Activated T-cell treated with anti-CD3 and anti-CD28 coated beads, Interleukin-2, amount 50 U/mL, for 24 hours (primary cell): Measurements from ENCODE around the gene FGL2.
A peak's percentile ranks its signal among the peaks of the same experiment; 100 is the strongest.
"Not testable (repeated sequence)": the region's sequence is repeated elsewhere in the genome, so short reads cannot be mapped to it uniquely, and the experiment has no call there.

Source experiments
- DNase-seq: peaks from one replicate; pipeline ENCODE4 v3.0.0-alpha.2; 2020
- H3K27ac Mint-ChIP-seq: 2 replicates; pipeline ENCODE4 v1.8.0; 2020; ENCODE audit warnings: mild to moderate bottlenecking, mixed read lengths
- H3K27me3 Mint-ChIP-seq: 2 replicates; pipeline ENCODE4 v1.8.0; 2020; ENCODE audit warnings: mixed read lengths
- H3K36me3 Mint-ChIP-seq: 2 replicates; pipeline ENCODE4 v1.8.0; 2020; ENCODE audit warnings: low read depth, mixed read lengths
- H3K4me1 Mint-ChIP-seq: 2 replicates; pipeline ENCODE4 v1.8.0; 2020; ENCODE audit warnings: low read depth, mixed read lengths
- H3K4me3 Mint-ChIP-seq: 2 replicates; pipeline ENCODE4 v1.8.0; 2020; ENCODE audit warnings: mild to moderate bottlenecking, moderate library complexity, mixed read lengths
- H3K9me3 Mint-ChIP-seq: 2 replicates; pipeline ENCODE4 v1.8.0; 2020; ENCODE audit warnings: mixed read lengths

The FGL2 gene, protein sequence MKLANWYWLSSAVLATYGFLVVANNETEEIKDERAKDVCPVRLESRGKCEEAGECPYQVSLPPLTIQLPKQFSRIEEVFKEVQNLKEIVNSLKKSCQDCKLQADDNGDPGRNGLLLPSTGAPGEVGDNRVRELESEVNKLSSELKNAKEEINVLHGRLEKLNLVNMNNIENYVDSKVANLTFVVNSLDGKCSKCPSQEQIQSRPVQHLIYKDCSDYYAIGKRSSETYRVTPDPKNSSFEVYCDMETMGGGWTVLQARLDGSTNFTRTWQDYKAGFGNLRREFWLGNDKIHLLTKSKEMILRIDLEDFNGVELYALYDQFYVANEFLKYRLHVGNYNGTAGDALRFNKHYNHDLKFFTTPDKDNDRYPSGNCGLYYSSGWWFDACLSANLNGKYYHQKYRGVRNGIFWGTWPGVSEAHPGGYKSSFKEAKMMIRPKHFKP

DNA sequence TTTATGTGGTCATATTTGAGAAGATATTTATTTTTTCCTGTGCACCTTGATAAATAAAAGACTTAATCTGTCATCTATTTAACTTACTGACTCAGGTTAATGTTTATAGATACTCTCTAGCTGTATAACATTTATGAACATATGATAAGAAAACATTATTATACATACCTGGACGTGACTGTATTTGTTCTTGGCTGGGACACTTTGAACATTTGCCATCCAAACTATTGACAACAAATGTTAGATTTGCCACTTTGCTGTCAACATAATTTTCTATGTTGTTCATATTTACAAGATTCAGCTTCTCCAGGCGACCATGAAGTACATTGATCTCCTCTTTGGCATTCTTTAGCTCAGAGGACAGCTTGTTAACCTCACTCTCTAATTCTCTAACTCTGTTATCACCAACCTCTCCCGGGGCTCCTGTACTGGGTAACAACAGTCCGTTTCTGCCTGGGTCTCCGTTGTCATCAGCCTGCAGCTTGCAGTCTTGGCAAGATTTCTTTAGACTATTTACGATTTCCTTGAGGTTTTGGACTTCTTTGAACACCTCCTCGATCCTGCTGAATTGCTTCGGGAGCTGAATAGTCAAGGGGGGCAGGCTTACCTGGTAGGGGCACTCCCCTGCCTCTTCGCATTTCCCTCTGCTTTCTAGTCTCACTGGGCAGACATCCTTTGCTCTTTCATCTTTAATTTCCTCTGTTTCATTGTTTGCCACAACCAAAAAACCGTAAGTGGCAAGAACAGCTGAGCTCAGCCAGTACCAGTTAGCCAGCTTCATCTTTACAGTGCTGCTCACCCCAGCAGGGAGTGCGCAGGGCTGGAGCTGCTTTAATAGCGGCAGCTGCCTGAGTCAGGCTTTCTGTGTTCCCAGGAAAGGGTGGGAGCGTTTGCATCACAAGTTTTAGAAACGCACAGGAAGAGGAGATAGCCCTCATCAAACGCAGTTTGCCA is at the start of gene FGL2:
FGL2 (minus strand) TSS at position 807 of the 954 bp plus-strand sequence; CDS start at position 781, 26 bp downstream.
- Mint-ChIP-seq H3K4me3 (peak within 1 kb of the TSS; percentile 74), H3K27ac (peak within 1 kb of the TSS; percentile 35), H3K36me3 (no peaks in the 10 kb centered on the region), H3K9me3 (no peaks in the 10 kb centered on the region), H3K27me3 (no peaks in the 10 kb centered on the region), H3K4me1 (peaks cover 47% of the 10 kb centered on the region)
- peak; percentile 46 for DNase-seq

DNA sequence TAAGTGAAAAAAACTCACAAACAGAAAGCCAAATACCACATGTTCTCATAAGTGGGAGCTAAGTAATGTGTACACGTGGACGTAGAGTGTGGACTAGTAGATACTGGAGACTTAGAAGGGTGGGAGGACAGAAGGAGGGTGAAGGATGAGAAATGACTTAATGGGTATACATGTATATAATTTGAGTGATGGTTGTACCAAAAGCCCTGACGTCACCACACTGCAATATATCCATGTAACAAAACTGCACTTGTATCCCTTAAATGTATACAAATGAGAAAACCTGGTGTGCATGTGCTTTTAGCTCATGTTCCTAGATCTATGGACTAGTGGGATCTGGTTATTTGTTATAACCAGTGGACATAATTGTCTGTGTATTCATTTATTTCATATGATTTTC is 48.5 kb upstream of the FGL2 start:
- DNase-seq: no peak
- Mint-ChIP-seq H3K4me3 (no peak overlapping the region), H3K36me3 (no peaks in the 10 kb centered on the region), H3K4me1 (peaks cover 5% of the 10 kb centered on the region), H3K9me3 (no peaks in the 10 kb centered on the region), H3K27me3 (no peaks in the 10 kb centered on the region), H3K27ac (no peak overlapping the region)

DNA sequence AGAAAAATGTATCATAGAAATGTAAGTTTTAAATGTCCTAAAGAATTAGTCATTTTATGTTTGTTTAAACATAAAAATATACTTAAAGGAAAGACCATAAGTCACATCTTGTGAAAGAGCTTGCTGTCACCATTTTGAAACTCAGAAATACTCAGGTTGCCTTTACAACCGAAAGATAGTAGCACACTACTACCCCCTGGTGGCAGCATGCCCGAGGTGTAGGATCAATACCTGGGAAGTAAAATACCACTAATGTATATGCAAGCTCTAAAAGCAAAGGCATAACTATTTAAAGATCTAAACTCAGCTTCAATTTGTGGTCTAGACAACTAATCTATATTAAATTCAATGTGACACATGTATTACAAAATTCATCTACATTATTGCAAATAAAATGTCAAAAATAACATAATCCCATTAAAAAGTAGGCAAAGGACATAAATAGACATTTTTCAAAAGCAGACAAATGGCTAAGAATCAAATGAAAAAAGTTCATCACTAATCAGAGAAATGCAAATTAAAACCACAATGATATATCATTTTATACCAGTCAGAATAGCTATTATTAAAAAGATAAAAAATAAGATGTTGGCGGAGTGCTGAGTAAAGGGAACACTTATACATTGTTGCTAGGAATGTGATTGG is 47.7 kb upstream of the FGL2 start:
- Mint-ChIP-seq H3K4me3 (no peak overlapping the region), H3K36me3 (no peaks in the 10 kb centered on the region), H3K27ac (no peak overlapping the region), H3K9me3 (no peaks in the 10 kb centered on the region), H3K4me1 (peaks cover 5% of the 10 kb centered on the region), H3K27me3 (no peaks in the 10 kb centered on the region)
- peak; percentile 89 for DNase-seq

DNA sequence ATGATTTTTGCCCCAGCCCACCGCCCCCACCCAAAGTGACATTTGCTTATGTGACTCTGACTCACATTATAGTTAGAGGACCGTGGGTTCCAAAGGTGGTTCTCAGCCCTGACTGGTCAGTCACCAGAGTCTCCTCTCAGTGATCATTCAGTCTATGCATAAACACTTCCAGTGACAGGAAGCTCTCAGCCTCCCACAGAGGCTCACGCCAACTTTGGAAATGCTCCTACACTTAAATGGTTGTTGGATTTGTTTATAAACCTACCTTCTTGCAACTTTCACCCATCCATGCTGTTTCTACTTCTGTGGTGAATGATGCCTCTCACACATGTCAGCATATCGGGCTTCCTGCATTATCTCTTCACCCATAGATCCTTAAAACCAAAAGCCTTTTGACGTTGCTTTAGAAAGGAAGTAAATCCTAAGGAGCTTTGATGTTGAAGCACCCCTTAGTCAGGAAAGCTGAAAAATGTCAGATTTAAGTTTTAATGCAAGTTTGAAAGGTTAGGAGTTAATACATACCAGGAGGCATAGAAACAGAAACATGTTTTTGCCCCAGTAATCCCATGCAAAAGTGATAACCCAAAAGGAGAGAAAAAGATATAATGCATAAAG is 46.5 kb upstream of the FGL2 start:
- DNase-seq: no peak
- Mint-ChIP-seq H3K27ac (no peak overlapping the region), H3K27me3 (no peaks in the 10 kb centered on the region), H3K4me1 (peaks cover 5% of the 10 kb centered on the region), H3K4me3 (no peak overlapping the region), H3K9me3 (no peaks in the 10 kb centered on the region), H3K36me3 (peaks cover 3% of the 10 kb centered on the region)

DNA sequence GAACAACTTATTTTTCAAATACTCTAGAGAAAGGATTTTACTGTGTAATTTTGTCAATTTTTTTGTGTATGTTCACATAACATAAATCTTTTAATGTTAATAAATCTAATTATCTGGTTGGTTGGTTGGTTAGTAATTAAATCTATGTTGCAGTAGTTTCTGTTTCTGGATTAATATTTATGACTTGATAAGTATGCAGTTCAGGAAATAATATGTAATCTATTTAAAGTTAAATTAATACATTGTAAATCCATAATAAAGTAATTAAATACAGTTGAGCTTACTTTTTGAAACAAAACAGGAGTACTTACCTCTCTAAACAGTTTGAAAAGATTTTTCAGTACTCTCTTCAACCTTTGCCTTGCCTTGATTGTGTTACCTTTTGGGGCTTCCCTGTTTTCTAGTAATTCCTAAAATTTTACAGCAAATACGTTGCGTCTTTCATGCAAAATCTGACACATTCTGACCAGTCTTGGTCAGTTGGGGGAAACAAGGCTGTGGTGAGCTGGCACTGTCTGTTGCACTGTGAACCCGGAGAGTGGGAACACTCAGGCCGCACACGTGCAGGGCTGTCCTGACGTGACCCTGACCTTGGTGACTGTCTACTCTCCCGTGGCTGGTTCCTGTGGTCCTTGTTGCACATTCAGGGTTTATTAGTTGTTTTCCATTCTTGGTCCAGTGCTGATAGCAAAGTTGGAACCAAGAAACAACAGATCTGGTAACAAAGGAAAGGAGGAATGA is 45.6 kb upstream of the FGL2 start:
- Mint-ChIP-seq H3K9me3 (no peaks in the 10 kb centered on the region), H3K36me3 (peaks cover 3% of the 10 kb centered on the region), H3K4me1 (peaks cover 5% of the 10 kb centered on the region), H3K27me3 (no peaks in the 10 kb centered on the region), H3K27ac (no peak overlapping the region), H3K4me3 (no peak overlapping the region)
- no peak for DNase-seq

DNA sequence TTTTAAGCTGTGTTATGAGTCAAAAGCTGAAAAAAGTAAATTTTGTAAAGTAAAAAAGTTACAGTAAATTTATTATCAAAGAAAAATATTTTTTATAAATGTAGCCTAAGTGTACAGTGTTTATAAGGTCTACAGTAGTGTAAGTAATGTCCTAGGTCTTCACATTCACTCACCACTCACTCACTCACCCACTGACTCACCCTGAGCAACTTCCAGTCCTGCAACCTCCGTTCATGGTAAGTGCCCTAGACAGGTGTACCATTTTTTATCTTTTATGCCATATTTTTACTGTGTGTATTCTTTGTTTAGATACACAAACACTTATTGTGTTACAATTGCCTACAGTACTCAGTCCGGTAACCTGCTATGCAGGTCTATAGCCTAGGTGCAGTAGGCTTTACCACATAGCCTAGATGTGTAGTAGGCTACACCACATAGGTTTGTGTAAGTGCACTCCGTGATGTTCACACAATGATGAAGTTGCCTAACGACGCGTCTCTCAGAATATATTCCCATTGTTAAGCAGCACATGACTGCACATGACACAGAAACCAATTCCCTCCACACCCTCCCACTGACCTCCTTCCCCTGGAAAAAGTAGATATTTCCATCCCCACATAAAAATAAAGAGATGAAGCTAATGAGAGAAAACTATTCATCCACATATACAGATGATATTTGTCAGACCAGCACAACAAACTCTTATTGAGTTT is 44.8 kb upstream of the FGL2 start:
- Mint-ChIP-seq H3K36me3 (peaks cover 3% of the 10 kb centered on the region), H3K4me3 (no peak overlapping the region), H3K9me3 (no peaks in the 10 kb centered on the region), H3K4me1 (peaks cover 8% of the 10 kb centered on the region), H3K27ac (no peak overlapping the region), H3K27me3 (no peaks in the 10 kb centered on the region)
- no peak for DNase-seq

DNA sequence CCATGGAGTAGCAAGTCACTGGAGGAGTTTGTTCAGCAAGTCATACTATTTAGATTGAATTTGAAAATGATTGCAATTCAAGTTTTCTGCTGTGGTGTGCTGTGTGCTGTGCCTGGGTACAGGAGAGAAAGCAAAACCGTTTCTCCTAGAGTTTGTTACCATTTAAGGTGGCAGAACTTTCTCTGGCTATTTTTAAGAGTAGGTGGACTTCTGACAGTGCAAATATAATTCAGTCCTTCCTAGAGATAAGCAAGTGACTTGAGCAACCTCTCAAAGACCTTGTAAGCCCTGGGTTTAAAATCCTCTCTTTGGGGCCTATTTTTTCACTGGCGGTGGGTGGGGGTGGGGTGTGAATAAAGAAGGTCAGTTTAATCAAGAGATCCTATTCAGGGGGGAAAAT is 42.9 kb upstream of the FGL2 start:
- H3K27ac Mint-ChIP-seq: no peak overlapping the region

DNA sequence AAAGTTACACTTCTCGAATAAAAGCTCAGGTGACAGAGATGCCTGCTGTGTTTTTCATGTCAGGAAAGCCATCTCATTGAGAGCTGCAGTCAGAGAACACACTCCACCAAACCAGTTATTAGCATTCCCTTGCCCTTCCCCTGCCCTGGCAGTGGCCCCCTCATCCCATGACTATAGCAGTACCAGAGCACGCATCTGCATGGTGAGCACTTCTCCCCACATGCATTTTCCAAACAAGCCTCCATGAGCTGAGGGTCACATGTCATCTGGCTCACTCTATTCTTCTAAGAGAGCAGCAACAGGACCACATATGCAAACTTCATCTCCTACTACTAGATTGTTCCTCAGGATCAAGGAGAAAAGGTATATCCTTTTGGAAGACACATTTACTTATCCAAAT is 42.4 kb upstream of the FGL2 start:
- no peak overlapping the region for H3K4me3 Mint-ChIP-seq
- no peak for DNase-seq
- no peak overlapping the region for H3K27ac Mint-ChIP-seq
- peaks cover 16% of the 10 kb centered on the region for H3K4me1 Mint-ChIP-seq
- H3K9me3 Mint-ChIP-seq: no peaks in the 10 kb centered on the region
- no peaks in the 10 kb centered on the region for H3K27me3 Mint-ChIP-seq
- H3K36me3 Mint-ChIP-seq: peaks cover 6% of the 10 kb centered on the region

More for the DNA sequence above, 42.9 kb upstream of the FGL2 start:
- Mint-ChIP-seq H3K36me3 (peaks cover 4% of the 10 kb centered on the region), H3K9me3 (no peaks in the 10 kb centered on the region), H3K4me1 (peaks cover 16% of the 10 kb centered on the region), H3K27me3 (no peaks in the 10 kb centered on the region), H3K4me3 (no peak overlapping the region)
- DNase-seq: no peak

DNA sequence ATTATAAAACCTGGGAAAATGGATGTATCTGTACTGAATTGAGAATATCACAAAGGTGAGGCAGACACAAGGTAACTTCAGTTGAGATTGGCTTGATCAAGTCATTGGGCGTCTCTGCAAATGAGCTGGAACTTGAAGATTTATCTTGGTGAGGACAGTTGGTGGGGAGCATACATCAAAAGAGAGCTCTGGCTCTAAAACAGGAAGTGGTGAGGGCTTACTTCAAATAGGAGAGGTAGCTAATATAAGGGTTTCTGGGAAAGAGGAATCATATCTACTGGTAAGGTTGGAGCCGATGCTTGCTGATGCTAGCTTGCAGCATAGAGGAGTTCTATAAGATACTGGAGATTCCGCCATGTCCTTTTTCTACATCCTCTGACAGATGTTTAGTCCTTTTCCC is 39.9 kb upstream of the FGL2 start:
- H3K36me3 Mint-ChIP-seq: peaks cover 9% of the 10 kb centered on the region
- DNase-seq: no peak
- H3K27me3 Mint-ChIP-seq: no peaks in the 10 kb centered on the region
- H3K4me3 Mint-ChIP-seq: no peak overlapping the region
- H3K9me3 Mint-ChIP-seq: no peaks in the 10 kb centered on the region
- no peak overlapping the region for H3K27ac Mint-ChIP-seq
- peaks cover 11% of the 10 kb centered on the region for H3K4me1 Mint-ChIP-seq

DNA sequence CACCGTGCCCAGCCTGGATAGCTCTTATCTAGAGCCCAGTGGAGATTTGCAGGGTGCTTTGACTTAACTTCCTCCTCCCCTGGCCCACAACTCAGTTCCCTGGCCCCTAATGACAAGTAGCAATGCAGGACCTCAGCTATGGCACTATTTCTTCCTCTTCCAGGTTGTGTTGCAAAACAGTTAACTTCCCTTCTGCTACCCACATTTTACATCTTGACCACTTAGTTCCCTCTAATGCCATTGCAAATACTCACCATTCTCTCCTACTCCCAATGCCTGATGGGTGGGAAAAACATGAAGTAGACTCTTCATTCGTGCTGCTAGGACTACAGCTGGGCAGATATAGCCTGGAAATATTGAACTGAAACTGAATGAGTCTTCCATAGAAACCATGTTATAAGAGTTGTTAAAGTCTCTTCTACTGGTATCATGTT is 39.1 kb upstream of the FGL2 start:
- H3K27ac Mint-ChIP-seq: no peak overlapping the region
- H3K4me1 Mint-ChIP-seq: peaks cover 11% of the 10 kb centered on the region
- no peak for DNase-seq
- H3K36me3 Mint-ChIP-seq: peaks cover 9% of the 10 kb centered on the region
- no peaks in the 10 kb centered on the region for H3K9me3 Mint-ChIP-seq
- H3K4me3 Mint-ChIP-seq: no peak overlapping the region
- no peaks in the 10 kb centered on the region for H3K27me3 Mint-ChIP-seq

DNA sequence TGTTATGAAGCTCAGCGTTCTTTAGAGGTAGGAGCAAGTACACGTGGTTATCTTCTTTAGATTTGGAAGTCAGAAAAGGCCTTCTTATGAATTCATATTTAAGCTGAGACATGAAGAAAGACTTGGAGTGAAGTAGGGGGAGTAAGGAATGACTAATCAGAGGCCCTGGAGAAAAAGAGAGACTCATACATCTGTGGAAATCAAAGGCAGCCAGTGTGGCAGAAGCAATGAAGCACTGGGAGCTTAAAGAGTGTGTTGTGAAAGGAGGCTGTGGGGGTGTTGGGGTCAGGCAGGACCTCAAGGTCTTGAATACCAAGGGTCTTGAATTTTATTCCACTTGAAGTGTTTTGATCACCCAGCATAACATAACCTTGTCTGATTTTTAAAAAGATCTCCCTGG is 35.7 kb upstream of the FGL2 start:
- DNase-seq: no peak
- peaks cover 11% of the 10 kb centered on the region for H3K4me1 Mint-ChIP-seq
- peaks cover 13% of the 10 kb centered on the region for H3K36me3 Mint-ChIP-seq
- no peaks in the 10 kb centered on the region for H3K27me3 Mint-ChIP-seq
- H3K27ac Mint-ChIP-seq: no peak overlapping the region
- H3K4me3 Mint-ChIP-seq: no peak overlapping the region
- peaks cover 10% of the 10 kb centered on the region for H3K9me3 Mint-ChIP-seq

DNA sequence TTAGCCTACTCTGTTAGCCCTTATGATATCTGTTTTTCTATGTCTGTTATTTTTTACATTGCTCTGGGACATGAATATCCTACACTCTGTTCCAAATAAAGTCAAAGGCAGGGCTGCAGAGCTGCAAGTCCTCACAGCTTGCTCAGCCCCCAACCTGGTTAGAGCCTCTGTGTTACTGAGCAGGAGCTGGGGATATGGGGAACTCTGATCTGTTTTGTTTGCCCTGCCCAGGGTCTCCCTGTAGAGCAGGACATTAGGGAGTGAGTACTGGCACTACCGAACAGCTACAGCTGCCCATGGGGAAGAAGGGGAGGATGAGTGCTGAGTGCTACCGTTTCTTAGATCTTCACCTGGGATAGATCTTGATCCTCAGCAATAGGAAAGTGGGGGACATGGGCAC is 32.8 kb upstream of the FGL2 start:
- Mint-ChIP-seq H3K27ac (no peak overlapping the region), H3K4me3 (no peak overlapping the region), H3K9me3 (peaks cover 25% of the 10 kb centered on the region), H3K36me3 (peaks cover 19% of the 10 kb centered on the region), H3K4me1 (no peaks in the 10 kb centered on the region), H3K27me3 (no peaks in the 10 kb centered on the region)
- DNase-seq: no peak

DNA sequence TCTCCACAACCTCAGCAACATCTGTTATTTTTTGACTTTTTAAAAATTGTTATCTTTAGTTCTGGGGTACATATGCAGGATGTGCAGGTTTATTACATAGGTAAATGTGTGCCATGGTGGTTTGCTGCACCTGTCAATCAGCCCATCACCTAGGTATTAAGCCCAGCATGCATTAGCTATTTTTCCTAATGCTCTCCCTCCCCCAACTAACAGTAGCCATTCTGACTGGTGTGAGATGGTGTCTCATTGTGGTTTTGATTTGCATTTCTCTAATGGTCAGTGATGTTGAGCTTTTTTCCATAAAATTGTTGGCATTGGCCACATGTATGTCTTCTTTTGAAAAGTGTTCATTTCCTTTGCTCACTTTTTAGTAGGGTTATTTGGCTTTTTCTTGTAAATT is 29.2 kb upstream of the FGL2 start:
- Mint-ChIP-seq H3K36me3 (peaks cover 15% of the 10 kb centered on the region), H3K9me3 (peaks cover 25% of the 10 kb centered on the region)
- not testable (repeated sequence) for H3K4me3 Mint-ChIP-seq, H3K27ac Mint-ChIP-seq, DNase-seq, H3K27me3 Mint-ChIP-seq, H3K4me1 Mint-ChIP-seq
